ENCODE measurements around the gene HDC.

Gene HDC

GRCh38 chr15:50247819-50248655, 17.5 kb downstream of the HDC start:
- H3K27ac ChIP-seq, result no peak overlapping the region

GRCh38 chr15:50246631-50247030, 18.9 kb downstream of the HDC start:
- no peak for TF ChIP-seq CTCF (conservative IDR thresholded peaks at IDR 0.05)
- no peak overlapping the region for H3K27ac ChIP-seq

More at GRCh38 chr15:50247819-50248655, 17.5 kb downstream of the HDC start:
- no peak for TF ChIP-seq CTCF (conservative IDR thresholded peaks at IDR 0.05)

GRCh38 chr15:50244959-50245624, 20.4 kb downstream of the HDC start:
- no peak for TF ChIP-seq CTCF (conservative IDR thresholded peaks at IDR 0.05)
- H3K27ac ChIP-seq, result no peak overlapping the region

- H3K27ac ChIP-seq, result no peak overlapping the region
- TF ChIP-seq CTCF (conservative IDR thresholded peaks at IDR 0.05), result no peak
Observed at GRCh38 chr15:50244153-50244552, 21.4 kb downstream of the HDC start.

- no peak overlapping the region for H3K27ac ChIP-seq
- TF ChIP-seq CTCF (conservative IDR thresholded peaks at IDR 0.05), result no peak
Observed at GRCh38 chr15:50241684-50242450, 23.7 kb downstream of the HDC start.

GRCh38 chr15:50238255-50238654, 27.3 kb downstream of the HDC start:
- H3K27ac ChIP-seq, result no peak overlapping the region
- TF ChIP-seq CTCF (conservative IDR thresholded peaks at IDR 0.05), result no peak

- H3K27ac ChIP-seq, result no peak overlapping the region
- no peak for TF ChIP-seq CTCF (conservative IDR thresholded peaks at IDR 0.05)
Observed at GRCh38 chr15:50236433-50236832, 29.1 kb downstream of the HDC start.
